A549 (cell line): ENCODE results near the gene INSYN2B. TPM values are rescaled to one million over a fixed set of nuclear protein-coding genes. Genes with fewer than 3 reads are reported as not detected.
A peak's percentile ranks its signal among the peaks of the same experiment; 100 is the strongest.

Experiments used
- ATAC-seq, 2 experiments: fragments of 200-7000 bp in 1 of 2; fragments of >200 bp in 1 of 2; cut with Nextera tagmentation in 1 of 2; cut with Tn5 transposase in 1 of 2; 3 replicates each; pipeline versions ENCODE4 v1.8.0 to v1.9.1; 2018 to 2020; ENCODE audit warnings: mild to moderate bottlenecking in 1 of 2, moderate library complexity in 1 of 2
- CTCF ChIA-PET: fragments of 300-600 bp; sonication (Branson Sonifier 250); formaldehyde crosslinking; extraction: SDS; loops from one replicate; lab custom pipeline; 2021; ENCODE audit warnings: antibody characterized with exemption, inconsistent platforms; lab: Yijun Ruan, JAX
- POLR2A ChIA-PET: fragments of 350-600 bp; formaldehyde crosslinking; extraction: SDS; loops from one replicate; lab custom pipeline; 2021; ENCODE audit warnings: antibody characterized with exemption, inconsistent platforms; lab: Yijun Ruan, JAX
- DNase-seq, 2 experiments: peaks; one replicate each; pipeline versions ENCODE4 v3.0.0 to v3.0.0-alpha.2; 2011 to 2016; ENCODE audit warnings: low read depth in 1 of 2, low spot score in 1 of 2
- FAIRE-seq: peaks from 2 replicates; lab custom pipeline; 2011; peaks lifted over from hg19 to GRCh38; lab: Jason Lieb, UNC
- H3K27ac ChIP-seq, 2 experiments: fragments of >200 bp; sonication (Bioruptor Twin); formaldehyde crosslinking; 3 replicates each; pipeline ENCODE4 v1.5.1; 2016 to 2017
- H3K4me1 ChIP-seq: fragments of >200 bp; sonication (Bioruptor Twin); formaldehyde crosslinking; 3 replicates; pipeline ENCODE4 v1.6.1; 2016
- H3K4me2 ChIP-seq: fragments of >200 bp; sonication (Bioruptor Twin); formaldehyde crosslinking; 3 replicates; pipeline ENCODE4 v1.6.1; 2016
- H3K4me3 ChIP-seq: fragments of >200 bp; sonication (Bioruptor Twin); formaldehyde crosslinking; 3 replicates; pipeline ENCODE4 v1.5.1; 2016
- H3K9me3 ChIP-seq: fragments of >200 bp; sonication (Bioruptor Twin); formaldehyde crosslinking; 3 replicates; pipeline ENCODE4 v1.6.1; 2016
- BHLHE40 ChIP-seq: IDR thresholded peaks from 2 replicates; pipeline ENCODE4 v1.6.1; 2012; ENCODE audit warnings: low read depth, low read length, inconsistent platforms
- CEBPB ChIP-seq, 2 experiments: fragments of >200 bp in 1 of 2; sonication (Bioruptor Twin) in 1 of 2; formaldehyde crosslinking in 1 of 2; IDR thresholded peaks; 2 replicates each; pipeline ENCODE4 v1.6.1; 2012 to 2016
- CHD4 ChIP-seq: fragments of 200-600 bp; sonication (generic); IDR thresholded peaks from 2 replicates; pipeline ENCODE4 v1.6.1; 2016; ENCODE audit warnings: antibody characterized with exemption, mild to moderate bottlenecking, borderline replicate concordance
- CTCF ChIP-seq: fragments of >200 bp; sonication (Bioruptor Twin); formaldehyde crosslinking; IDR thresholded peaks from 3 replicates; pipeline ENCODE4 v1.5.1; 2016
- E2F6 ChIP-seq: IDR thresholded peaks from 2 replicates; pipeline ENCODE4 v1.6.1; 2012; ENCODE audit warnings: low read depth, borderline replicate concordance
- ELK1 ChIP-seq: fragments of 150-350 bp; IDR thresholded peaks from 2 replicates; pipeline ENCODE4 v1.6.1; 2014; ENCODE audit warnings: low read depth, mild to moderate bottlenecking, low read length
- EP300 ChIP-seq, 2 experiments: fragments of >200 bp; sonication (Bioruptor Twin); formaldehyde crosslinking; IDR thresholded peaks; 2 replicates in 1 of 2; 3 replicates in 1 of 2; pipeline ENCODE4 v1.6.1; 2016 to 2017
- FOSL2 ChIP-seq, 2 experiments: fragments of 450-650 bp in 1 of 2; fragments of >200 bp in 1 of 2; sonication (Bioruptor Twin) in 1 of 2; formaldehyde crosslinking; IDR thresholded peaks; 2 replicates each; pipeline versions ENCODE4 v1.5.0 to v1.6.1; 2016 to 2020; ENCODE audit warnings: mild to moderate bottlenecking in 1 of 2, moderate library complexity in 1 of 2
- FOXS1 ChIP-seq: fragments of 250-450 bp; sonication (Bioruptor Pico); IDR thresholded peaks from 2 replicates; pipeline ENCODE4 v1.5.0; 2020; ENCODE audit warnings: mild to moderate bottlenecking, moderate library complexity
- JUN ChIP-seq, 2 experiments: fragments of >200 bp; sonication (Bioruptor Twin); formaldehyde crosslinking; IDR thresholded peaks; 2 replicates in 1 of 2; 3 replicates in 1 of 2; pipeline ENCODE4 v1.6.1; 2016 to 2017
- JUNB ChIP-seq: fragments of >200 bp; sonication (Bioruptor Twin); formaldehyde crosslinking; IDR thresholded peaks from 2 replicates; pipeline ENCODE4 v1.6.1; 2016
- MAZ ChIP-seq: fragments of 150-350 bp; IDR thresholded peaks from 2 replicates; pipeline ENCODE4 v1.6.1; 2014; ENCODE audit warnings: antibody characterized with exemption, low read depth, low read length, borderline replicate concordance
- MYC ChIP-seq: IDR thresholded peaks from 2 replicates; pipeline ENCODE4 v1.6.1; 2012; ENCODE audit warnings: mild to moderate bottlenecking, inconsistent platforms, low read length, improper control_type of control experiment, borderline replicate concordance
- NPAS2 ChIP-seq: fragments of 250-450 bp; sonication (Bioruptor Pico); IDR thresholded peaks from 2 replicates; pipeline ENCODE4 v1.8.0; 2022; ENCODE audit warnings: mild to moderate bottlenecking, moderate library complexity, borderline replicate concordance
- PHF8 ChIP-seq: fragments of 200-600 bp; sonication (generic); IDR thresholded peaks from 2 replicates; pipeline ENCODE4 v1.6.1; 2016; ENCODE audit warnings: low read depth, mild to moderate bottlenecking, antibody characterized with exemption, moderate library complexity, borderline replicate concordance
- RCOR1 ChIP-seq: fragments of 150-350 bp; IDR thresholded peaks from 2 replicates; pipeline ENCODE4 v1.6.1; 2014; ENCODE audit warnings: antibody characterized with exemption, low read length, low read depth
- RNF2 ChIP-seq: fragments of 200-600 bp; sonication (generic); IDR thresholded peaks from 2 replicates; pipeline ENCODE4 v1.6.1; 2016; ENCODE audit warnings: low read depth, mild to moderate bottlenecking, antibody characterized with exemption, moderate library complexity, borderline replicate concordance
- TFCP2L1 ChIP-seq: fragments of 250-450 bp; sonication (Bioruptor Pico); IDR thresholded peaks from 2 replicates; pipeline ENCODE4 v1.5.0; 2021; ENCODE audit warnings: mild to moderate bottlenecking
- USF2 ChIP-seq: fragments of 450-650 bp; IDR thresholded peaks from 2 replicates; pipeline ENCODE4 v1.6.1; 2014; ENCODE audit warnings: antibody characterized with exemption
- ZNF302 ChIP-seq: fragments of 250-450 bp; sonication (Bioruptor Pico); IDR thresholded peaks from 2 replicates; pipeline ENCODE4 v1.9.0; 2021; ENCODE audit warnings: inconsistent platforms, mild to moderate bottlenecking, moderate library complexity
- WGBS: methylation state at CpG from one replicate; pipeline ENCODE4 v1.1.6; 2017; ENCODE audit errors: missing lambda C conversion rate; 5-methylcytosine and 5-hydroxymethylcytosine counted together
- polyA plus RNA-seq, 4 experiments: library from polyadenylated mRNA; depleted of rRNA in 3 of 4; stranded (reverse); fragments of >200 nt; fragmentation: RNase III in 1 of 4; extraction: RNeasy Plus Mini Kit Qiagen cat#74134 plus additional on column Dnase treatment in 1 of 4; gene quantifications; 2 replicates in 3 of 4; 3 replicates in 1 of 4; pipeline ENCODE4 v1.2.3, GENCODE V29; 2011 to 2017
- TF ChIP-seq, protein P1 (sequence below): fragments of 200-600 bp; sonication (generic); IDR thresholded peaks from 2 replicates; pipeline ENCODE4 v1.6.1; 2016; ENCODE audit warnings: antibody characterized with exemption, mild to moderate bottlenecking, moderate library complexity

INSYN2B gene
- polyA plus RNA-seq, 2 of the 4 experiments (the other 2 are of a cell fraction) = 0.26 to 0.46 TPM

GRCh38 chr5:169970339-169970738 lies 10.0 kb downstream of the INSYN2B start:
- TF ChIP-seq FOXS1 (CRISPR knock-in tag) = no peak
- TF ChIP-seq MAZ = no peak
- Histone ChIP-seq H3K9me3 (no peaks in the 10 kb centered on the region), H3K4me2 (peak overlapping the region; percentile 69), H3K27ac (peak overlapping the region; percentile 56 to 84), H3K4me3 (no peak overlapping the region), H3K4me1 (peaks cover 21% of the 10 kb centered on the region)
- POLR2A ChIA-PET = interaction anchor here (1.3 kb wide), 1 partner anchor 274 kb away, joined by 6 read pairs; no protein-coding TSS in a partner anchor
- FAIRE-seq = no peak
- no peak for DNase-seq
- ATAC-seq = peak; percentile 19 to 31; a peak in 4 of 6 replicates
- CTCF ChIA-PET = interaction anchor here (1.2 to 5.1 kb wide), 3 partner anchors 10 to 130 kb away, joined by 3 to 59 read pairs (median 4); partner anchors contain the start of gene INSYN2B

DNA sequence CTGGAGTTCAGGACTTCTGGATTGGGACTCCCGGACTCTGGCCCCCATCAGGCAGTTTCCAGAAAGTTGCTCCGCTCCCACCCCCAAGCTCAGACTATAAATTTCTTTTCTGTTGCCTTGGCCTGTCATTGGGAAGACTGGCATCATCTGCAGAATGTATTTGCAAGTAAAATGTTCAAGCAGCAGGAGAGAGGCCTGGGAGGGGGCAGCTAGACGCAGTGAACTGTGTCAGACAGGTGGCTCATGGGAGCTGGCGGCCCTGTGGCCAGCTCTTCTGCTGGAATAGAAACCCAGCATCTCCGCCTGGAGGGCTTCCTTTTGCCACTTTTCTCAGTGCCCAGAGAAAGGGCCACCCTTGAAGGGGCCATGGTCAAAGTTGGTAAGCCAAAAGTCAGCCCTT lies 16.0 kb downstream of the INSYN2B start:
- TF ChIP-seq ZNF302 (CRISPR knock-in tag) (no peak), FOSL2 (IDR thresholded peaks at IDR 0.05) (no peak), FOSL2 (CRISPR knock-in tag; IDR thresholded peaks at IDR 0.05) (no peak), MYC (no peak), CHD4 (no peak), USF2 (no peak), CEBPB (IDR thresholded peaks at IDR 0.05) (no peak), E2F6 (no peak), RCOR1 (no peak), PHF8 (no peak), ELK1 (no peak), TFCP2L1 (CRISPR knock-in tag) (no peak)
- TF ChIP-seq, protein P1, sequence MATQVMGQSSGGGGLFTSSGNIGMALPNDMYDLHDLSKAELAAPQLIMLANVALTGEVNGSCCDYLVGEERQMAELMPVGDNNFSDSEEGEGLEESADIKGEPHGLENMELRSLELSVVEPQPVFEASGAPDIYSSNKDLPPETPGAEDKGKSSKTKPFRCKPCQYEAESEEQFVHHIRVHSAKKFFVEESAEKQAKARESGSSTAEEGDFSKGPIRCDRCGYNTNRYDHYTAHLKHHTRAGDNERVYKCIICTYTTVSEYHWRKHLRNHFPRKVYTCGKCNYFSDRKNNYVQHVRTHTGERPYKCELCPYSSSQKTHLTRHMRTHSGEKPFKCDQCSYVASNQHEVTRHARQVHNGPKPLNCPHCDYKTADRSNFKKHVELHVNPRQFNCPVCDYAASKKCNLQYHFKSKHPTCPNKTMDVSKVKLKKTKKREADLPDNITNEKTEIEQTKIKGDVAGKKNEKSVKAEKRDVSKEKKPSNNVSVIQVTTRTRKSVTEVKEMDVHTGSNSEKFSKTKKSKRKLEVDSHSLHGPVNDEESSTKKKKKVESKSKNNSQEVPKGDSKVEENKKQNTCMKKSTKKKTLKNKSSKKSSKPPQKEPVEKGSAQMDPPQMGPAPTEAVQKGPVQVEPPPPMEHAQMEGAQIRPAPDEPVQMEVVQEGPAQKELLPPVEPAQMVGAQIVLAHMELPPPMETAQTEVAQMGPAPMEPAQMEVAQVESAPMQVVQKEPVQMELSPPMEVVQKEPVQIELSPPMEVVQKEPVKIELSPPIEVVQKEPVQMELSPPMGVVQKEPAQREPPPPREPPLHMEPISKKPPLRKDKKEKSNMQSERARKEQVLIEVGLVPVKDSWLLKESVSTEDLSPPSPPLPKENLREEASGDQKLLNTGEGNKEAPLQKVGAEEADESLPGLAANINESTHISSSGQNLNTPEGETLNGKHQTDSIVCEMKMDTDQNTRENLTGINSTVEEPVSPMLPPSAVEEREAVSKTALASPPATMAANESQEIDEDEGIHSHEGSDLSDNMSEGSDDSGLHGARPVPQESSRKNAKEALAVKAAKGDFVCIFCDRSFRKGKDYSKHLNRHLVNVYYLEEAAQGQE = no peak
- ChIA-PET CTCF (interaction anchor here (1.1 to 1.7 kb wide), 3 partner anchors 8 to 19 kb away, joined by 3 to 13 read pairs (median 4); partner anchors contain the start of gene INSYN2B), POLR2A (no interaction called here)
- Histone ChIP-seq H3K4me3 (no peak overlapping the region), H3K27ac (no peak overlapping the region), H3K4me2 (no peak overlapping the region), H3K9me3 (no peaks in the 10 kb centered on the region), H3K4me1 (no peaks in the 10 kb centered on the region)
- 57% methylated on average over 5 of the region's 5 CpGs for WGBS
- ATAC-seq (no peak), DNase-seq (no peak), FAIRE-seq (no peak)

DNA sequence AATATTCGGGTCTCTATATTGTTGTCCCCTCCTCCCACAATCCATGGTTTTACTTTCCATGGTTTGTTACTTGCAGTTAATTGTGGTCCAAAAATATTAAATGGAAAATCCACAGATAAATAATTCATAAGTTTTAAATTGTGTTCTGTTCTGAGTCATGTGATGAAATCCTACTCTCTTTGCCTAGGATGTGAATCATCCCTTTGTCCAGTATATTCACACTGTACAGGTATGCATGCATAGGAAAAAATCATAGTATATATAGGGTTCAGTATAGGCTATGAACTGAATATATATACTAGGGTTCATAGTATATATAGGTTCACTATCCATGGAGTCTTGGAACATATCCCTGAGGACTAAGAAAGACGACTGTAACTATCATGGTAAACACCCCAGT lies 19.6 kb downstream of the INSYN2B start:
- no peak for DNase-seq
- H3K27ac ChIP-seq = no peak overlapping the region
- ChIA-PET POLR2A (no interaction called here), CTCF (interaction anchor here (1.3 kb wide), 1 partner anchor 20 kb away, joined by 4 read pairs; the partner anchor contains the start of gene INSYN2B)
- no peak overlapping the region for H3K4me3 ChIP-seq
- no peaks in the 10 kb centered on the region for H3K4me1 ChIP-seq
- WGBS = 60% methylated on average over 2 of the region's 2 CpGs
- FAIRE-seq = no peak
- H3K9me3 ChIP-seq = no peaks in the 10 kb centered on the region
- H3K4me2 ChIP-seq = no peak overlapping the region
- ATAC-seq = no peak
- TF ChIP-seq, protein P1 = no peak
- no peak for TF ChIP-seq BHLHE40
- TF ChIP-seq NPAS2 = no peak
- no peak for TF ChIP-seq JUN (IDR thresholded peaks at IDR 0.05)
- TF ChIP-seq CTCF = no peak
- TF ChIP-seq JUNB = no peak
- TF ChIP-seq RNF2 = no peak
- TF ChIP-seq EP300 (IDR thresholded peaks at IDR 0.05) = no peak
